GM10248 (cell line): ENCODE results near the gene ANKS3.

Experiments
- CTCF ChIA-PET: fragments of 300-600 bp; sonication (Branson Sonifier 250); formaldehyde crosslinking; extraction: SDS; loops from one replicate; lab custom pipeline; 2021; ENCODE audit warnings: antibody characterized with exemption; lab: Yijun Ruan, JAX
- POLR2A ChIA-PET: fragments of 350-650 bp; sonication (Branson Sonifier 250); formaldehyde crosslinking; extraction: SDS; loops from one replicate; lab custom pipeline; 2020; ENCODE audit warnings: antibody characterized with exemption; lab: Yijun Ruan, JAX
- DNase-seq: peaks from one replicate; pipeline ENCODE4 v3.0.0; 2012; ENCODE audit errors: extremely low spot score
- CTCF ChIP-seq: IDR thresholded peaks from 2 replicates; pipeline ENCODE4 v1.5.1; 2012; ENCODE audit warnings: mild to moderate bottlenecking, low read depth; ENCODE audit errors: extremely low read depth, missing control alignments, control extremely low read depth

The ANKS3 gene

DNA sequence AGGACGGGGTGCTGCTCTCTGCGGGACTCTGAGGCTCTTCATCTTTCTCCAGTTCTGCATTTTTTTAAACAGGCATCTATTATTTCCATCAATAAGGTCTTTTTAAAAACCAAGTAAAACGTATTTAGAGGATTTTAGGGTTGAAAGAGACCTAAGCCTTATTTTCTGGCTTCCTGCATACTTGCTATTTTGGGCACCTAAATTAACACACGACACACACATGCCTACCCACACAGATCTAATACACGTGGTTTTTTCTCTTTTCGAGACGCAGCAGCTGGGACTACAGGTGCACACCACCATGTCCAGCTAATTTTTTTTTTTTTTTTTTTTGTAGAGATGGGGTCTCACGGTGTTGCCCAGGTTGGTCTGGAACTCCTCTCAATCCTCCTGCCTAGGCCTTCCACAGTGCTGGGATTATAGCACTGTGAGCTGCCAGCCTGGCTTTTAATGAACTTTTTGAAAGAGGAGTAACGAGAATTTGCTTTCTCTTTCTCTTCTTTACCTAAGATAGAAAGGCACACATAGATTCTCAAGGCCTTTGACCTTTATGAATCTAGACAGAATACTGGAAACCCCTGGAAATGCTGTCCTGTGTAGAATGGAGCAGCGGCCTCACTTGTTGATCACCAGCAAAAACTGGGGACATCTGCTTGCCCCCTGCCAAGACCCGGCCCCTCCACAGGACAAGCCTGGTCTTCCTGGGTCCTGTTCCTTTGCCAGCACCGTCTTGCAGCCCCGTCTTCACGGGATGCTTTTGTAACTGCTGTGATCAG, 14.0 kb upstream of the ANKS3 start:
- ChIA-PET POLR2A (interaction anchor here (0.6 to 1.6 kb wide), 3 partner anchors 9 to 13 kb away, joined by 5 to 8 read pairs (median 5); partner anchors contain the start of genes ANKS3 and DNAAF8), CTCF (interaction anchor here (0.7 to 1.5 kb wide), 4 partner anchors 10 to 42 kb away, joined by 3 to 10 read pairs (median 3); partner anchors contain the start of genes ANKS3 and DNAAF8)
- no peak for DNase-seq
- TF ChIP-seq CTCF, result no peak

DNA sequence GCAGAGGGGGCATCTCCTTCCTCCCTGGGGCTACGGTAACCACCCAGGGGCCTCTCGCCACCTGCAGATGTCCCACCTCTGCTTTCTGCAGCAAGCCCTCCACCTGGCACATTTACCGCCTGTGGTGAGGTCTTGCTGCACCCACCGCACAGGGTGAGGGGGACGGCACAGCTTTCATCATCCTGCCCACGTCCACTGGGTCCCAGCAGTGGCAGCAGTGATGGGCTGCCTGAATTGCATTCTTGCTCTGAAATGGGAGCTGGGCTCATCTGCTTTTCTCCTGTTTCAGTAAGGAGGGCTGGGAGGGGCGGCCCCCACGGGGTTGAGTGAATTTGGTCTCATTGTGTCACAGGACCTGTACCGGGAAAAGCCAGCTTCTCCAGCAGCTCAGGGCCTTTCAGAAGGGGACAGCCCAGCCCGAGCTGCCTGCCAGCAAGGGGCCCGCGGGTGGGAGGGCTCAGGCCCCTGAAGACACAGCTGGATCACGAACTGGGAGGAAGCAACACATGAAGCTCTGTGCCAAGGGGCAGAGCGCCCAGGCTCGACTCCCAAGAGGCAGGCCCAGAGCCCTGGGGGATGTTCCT, 13.0 kb upstream of the ANKS3 start:
- ChIA-PET POLR2A (interaction anchor here (0.9 to 1.6 kb wide), 3 partner anchors 8 to 47 kb away, joined by 3 to 8 read pairs (median 5); partner anchors contain the start of genes ANKS3 and DNAAF8), CTCF (interaction anchor here (0.7 to 1.5 kb wide), 5 partner anchors 9 to 41 kb away, joined by 3 to 10 read pairs (median 3); partner anchors contain the start of genes ANKS3 and DNAAF8)

GRCh38 chr16:4746215-4746614, 12.1 kb upstream of the ANKS3 start:
- POLR2A ChIA-PET, result no interaction called here
- CTCF ChIA-PET, result interaction anchor here (1.3 kb wide), 1 partner anchor 10 kb away, joined by 3 read pairs; no protein-coding TSS in a partner anchor
- no peak for DNase-seq
- no peak for TF ChIP-seq CTCF

More for the DNA sequence above, 13.0 kb upstream of the ANKS3 start:
- TF ChIP-seq CTCF, result no peak
- DNase-seq, result no peak

DNA sequence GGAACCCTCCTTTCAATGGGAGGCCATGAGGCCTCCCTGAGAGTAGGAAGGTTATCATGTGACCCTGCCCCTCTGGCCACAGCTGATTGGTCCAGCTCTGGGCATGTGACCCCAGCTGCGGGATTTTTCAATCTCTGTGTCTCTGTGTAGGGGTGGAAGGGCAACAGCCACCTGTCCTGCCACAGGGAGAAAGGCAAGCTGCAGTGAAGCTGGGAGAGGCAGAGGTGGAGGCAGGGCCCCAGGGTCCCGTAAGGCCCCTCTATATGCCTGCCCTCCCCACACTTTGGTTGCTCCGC, 11.2 kb upstream of the ANKS3 start:
- ChIA-PET POLR2A (interaction anchor here (0.7 kb wide), 1 partner anchor 52 kb away, joined by 4 read pairs; the partner anchor contains the start of gene NUDT16L1), CTCF (interaction anchor here (2.0 to 2.1 kb wide), 2 partner anchors 10 to 11 kb away, joined by 4 to 6 read pairs; partner anchors contain the start of genes ANKS3 and DNAAF8)
- TF ChIP-seq CTCF, result no peak
- DNase-seq, result no peak

DNA sequence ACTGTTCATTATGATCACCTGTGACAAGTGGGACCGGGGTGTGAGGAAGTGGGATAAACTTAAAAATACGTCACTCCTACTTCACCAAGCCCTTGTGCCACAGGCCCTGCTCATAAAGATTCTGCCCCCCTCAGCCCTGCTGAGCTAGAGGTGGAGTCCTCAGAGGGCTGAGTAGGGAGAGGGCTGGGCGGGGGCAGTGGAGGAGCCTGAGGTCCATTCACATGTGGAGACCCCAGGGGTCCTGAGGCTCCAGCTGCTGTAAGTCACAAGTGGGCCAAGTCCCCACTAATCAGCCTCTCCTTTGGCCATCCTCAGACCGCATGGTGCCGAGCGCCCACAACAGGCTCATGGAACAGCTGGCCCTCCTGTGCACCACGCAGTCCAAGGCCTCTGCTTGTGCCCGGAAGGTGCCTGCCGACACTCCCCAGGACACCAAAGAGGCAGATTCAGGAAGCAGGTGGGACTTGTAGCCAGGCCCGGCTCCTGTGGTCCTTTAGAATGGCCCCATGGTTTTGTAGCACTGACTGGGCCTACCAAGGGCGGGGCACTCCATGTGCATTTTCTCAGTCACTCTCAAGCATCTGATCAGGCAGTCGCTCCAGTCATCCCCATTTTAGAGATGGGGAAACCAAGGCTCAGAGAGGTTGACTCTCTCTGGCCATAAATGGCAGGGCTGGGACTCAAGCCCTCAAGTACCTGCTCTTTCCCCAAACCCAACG, 10.6 kb upstream of the ANKS3 start:
- ChIA-PET CTCF (interaction anchor here (1.0 to 2.1 kb wide), 3 partner anchors 10 to 64 kb away, joined by 3 to 6 read pairs (median 4); partner anchors contain the start of genes ANKS3 and DNAAF8), POLR2A (no interaction called here)
- no peak for DNase-seq
- TF ChIP-seq CTCF, result no peak
